HEK293T (cell line): ENCODE measurements around the gene C14orf180.

ENCODE experiments used
- CTCF ChIA-PET: fragments of 350-600 bp; formaldehyde crosslinking; extraction: SDS; loops from one replicate; lab custom pipeline; 2021; ENCODE audit warnings: antibody characterized with exemption, inconsistent platforms; lab: Yijun Ruan, JAX
- POLR2A ChIA-PET: fragments of 350-600 bp; formaldehyde crosslinking; extraction: SDS; loops from one replicate; lab custom pipeline; 2020; ENCODE audit warnings: antibody characterized with exemption, inconsistent platforms; lab: Yijun Ruan, JAX
- DNase-seq: peaks from one replicate; pipeline ENCODE4 v3.0.0; 2012; ENCODE audit warnings: mixed read lengths; ENCODE audit errors: extremely low spot score
- ARNT ChIP-seq: fragments of 450-650 bp; IDR thresholded peaks from 2 replicates; pipeline ENCODE4 v1.6.1; 2017; ENCODE audit warnings: mild to moderate bottlenecking
- BHLHE40 ChIP-seq: fragments of 450-650 bp; IDR thresholded peaks from 2 replicates; pipeline ENCODE4 v1.6.1; 2016; ENCODE audit warnings: mild to moderate bottlenecking, moderate library complexity, borderline replicate concordance
- CTBP1 ChIP-seq: fragments of 450-650 bp; IDR thresholded peaks from 2 replicates; pipeline ENCODE4 v1.6.1; 2016; ENCODE audit warnings: borderline replicate concordance
- ELF4 ChIP-seq: fragments of 450-650 bp; IDR thresholded peaks from 2 replicates; pipeline ENCODE4 v1.6.1; 2017; ENCODE audit warnings: antibody characterized with exemption
- FOXA1 ChIP-seq: fragments of 450-650 bp; IDR thresholded peaks from 2 replicates; pipeline ENCODE4 v1.6.1; 2016; ENCODE audit warnings: mild to moderate bottlenecking
- FOXK2 ChIP-seq: fragments of 450-650 bp; IDR thresholded peaks from 2 replicates; pipeline ENCODE4 v1.6.1; 2016; ENCODE audit warnings: mild to moderate bottlenecking
- FOXM1 ChIP-seq: fragments of 450-650 bp; IDR thresholded peaks from 2 replicates; pipeline ENCODE4 v1.6.1; 2017; ENCODE audit warnings: mild to moderate bottlenecking, borderline replicate concordance
- HDGF ChIP-seq: fragments of 450-650 bp; IDR thresholded peaks from 2 replicates; pipeline ENCODE4 v1.6.1; 2017; ENCODE audit warnings: antibody characterized with exemption, borderline replicate concordance
- L3MBTL2 ChIP-seq: fragments of 450-650 bp; conservative IDR thresholded peaks from 2 replicates; pipeline ENCODE4 v1.6.1; 2016; ENCODE audit warnings: mild to moderate bottlenecking
- LEF1 ChIP-seq: fragments of 450-650 bp; IDR thresholded peaks from 2 replicates; pipeline ENCODE4 v1.6.1; 2017; ENCODE audit warnings: mild to moderate bottlenecking, borderline replicate concordance
- NFRKB ChIP-seq: fragments of 450-650 bp; IDR thresholded peaks from 2 replicates; pipeline ENCODE4 v1.6.1; 2016; ENCODE audit warnings: mild to moderate bottlenecking, moderate library complexity
- PKNOX1 ChIP-seq: fragments of 450-650 bp; IDR thresholded peaks from 2 replicates; pipeline ENCODE4 v1.6.1; 2016
- SP1 ChIP-seq: fragments of 450-650 bp; IDR thresholded peaks from 2 replicates; pipeline ENCODE4 v1.6.1; 2017
- SUZ12 ChIP-seq: fragments of 450-650 bp; IDR thresholded peaks from 2 replicates; pipeline ENCODE4 v1.6.1; 2016; ENCODE audit warnings: mild to moderate bottlenecking
- TARDBP ChIP-seq: fragments of 450-650 bp; IDR thresholded peaks from 2 replicates; pipeline ENCODE4 v1.6.1; 2016
- ZNF384 ChIP-seq: fragments of 450-650 bp; IDR thresholded peaks from 2 replicates; pipeline ENCODE4 v1.6.1; 2016

The C14orf180 gene

GRCh38 chr14:104537613-104537988 lies 42.0 kb upstream of the C14orf180 start:
- TF ChIP-seq L3MBTL2 (no peak), HDGF (no peak), ZNF384 (no peak), PKNOX1 (no peak), SUZ12 (no peak), ELF4 (no peak), ARNT (no peak), NFRKB (no peak), CTBP1 (no peak), FOXA1 (no peak), SP1 (no peak), BHLHE40 (no peak), LEF1 (no peak), FOXM1 (no peak), FOXK2 (no peak), TARDBP (no peak)
- CTCF ChIA-PET = interaction anchor here (0.6 kb wide), 2 partner anchors 40 to 65 kb away, joined by 3 read pairs; no protein-coding TSS in a partner anchor
- POLR2A ChIA-PET = no interaction called here
- DNase-seq = no peak

- DNase-seq = no peak
- ChIA-PET CTCF (interaction anchor here (0.7 kb wide), 1 partner anchor 22 kb away, joined by 4 read pairs; no protein-coding TSS in a partner anchor), POLR2A (no interaction called here)
- TF ChIP-seq L3MBTL2 (no peak), SP1 (no peak), BHLHE40 (no peak), PKNOX1 (no peak), FOXA1 (no peak), HDGF (no peak), ELF4 (no peak), SUZ12 (no peak), NFRKB (no peak), CTBP1 (no peak), LEF1 (no peak)
Observed at GRCh38 chr14:104541905-104542465, 37.6 kb upstream of the C14orf180 start.

GRCh38 chr14:104542871-104543830 lies 36.4 kb upstream of the C14orf180 start:
- POLR2A ChIA-PET = no interaction called here
- DNase-seq = no peak

GRCh38 chr14:104544362-104544961 lies 35.1 kb upstream of the C14orf180 start:
- POLR2A ChIA-PET = no interaction called here
- TF ChIP-seq PKNOX1 (no peak), LEF1 (no peak), TARDBP (no peak), FOXA1 (no peak), ELF4 (no peak), CTBP1 (no peak), ARNT (no peak), SUZ12 (no peak), SP1 (no peak), ZNF384 (no peak), FOXK2 (no peak), NFRKB (no peak), BHLHE40 (no peak), FOXM1 (no peak), HDGF (no peak), L3MBTL2 (no peak)
- CTCF ChIA-PET = no interaction called here
- no peak for DNase-seq

More at GRCh38 chr14:104542871-104543830, 36.4 kb upstream of the C14orf180 start:
- TF ChIP-seq FOXA1 (no peak), FOXK2 (no peak), LEF1 (no peak), PKNOX1 (no peak), TARDBP (no peak), L3MBTL2 (no peak), NFRKB (no peak), ELF4 (no peak), HDGF (no peak), CTBP1 (no peak), SUZ12 (no peak)
- CTCF ChIA-PET = interaction anchor here (0.7 kb wide), 1 partner anchor 21 kb away, joined by 4 read pairs; no protein-coding TSS in a partner anchor
